Breast epithelium (tissue), 4 donors: ENCODE results near the gene ZNF106. TPM values are rescaled to one million over a fixed set of nuclear protein-coding genes. Genes with fewer than 3 reads are reported as not detected.

ENCODE experiments used
- DNase-seq, 2 donors: peaks; one replicate each; pipeline ENCODE4 v3.0.0-alpha.2; 2019; ENCODE audit warnings: low spot score in 2 of 2
- H3K27ac ChIP-seq, 2 donors: fragments of 200-600 bp; sonication (generic) in 1 of 2; one replicate each; pipeline ENCODE4 v1.5.1; 2016 to 2019; ENCODE audit warnings: mild to moderate bottlenecking in 1 of 2
- H3K27me3 ChIP-seq, 2 donors: fragments of 200-600 bp; sonication (generic) in 1 of 2; one replicate each; pipeline versions ENCODE4 v1.5.1 to v1.6.0; 2017 to 2019; ENCODE audit warnings: control low read depth in 1 of 2, mild to moderate bottlenecking in 1 of 2
- H3K36me3 ChIP-seq: fragments of 200-600 bp; one replicate; pipeline ENCODE4 v1.5.1; 2019
- H3K4me1 ChIP-seq, 2 donors: fragments of 200-600 bp; sonication (generic); one replicate each; pipeline ENCODE4 v1.5.1; 2016 to 2019; ENCODE audit warnings: control low read depth in 1 of 2
- H3K4me3 ChIP-seq, 3 donors: fragments of 200-600 bp; sonication (generic); 1 replicate in 2 of 3; 2 replicates in 1 of 3; pipeline ENCODE4 v1.5.1; 2016 to 2019; ENCODE audit warnings: mild to moderate bottlenecking in 3 of 3, moderate library complexity in 2 of 3
- H3K9me3 ChIP-seq, 2 donors: fragments of 200-600 bp; sonication (generic) in 1 of 2; one replicate each; pipeline ENCODE4 v1.5.1; 2016 to 2019; ENCODE audit warnings: control low read depth in 1 of 2
- POLR2A ChIP-seq: fragments of 450-650 bp; IDR thresholded peaks from one replicate; pipeline ENCODE4 v1.6.1; 2016; ENCODE audit warnings: antibody characterized with exemption, mild to moderate bottlenecking, moderate library complexity
- POLR2AphosphoS5 ChIP-seq, 3 donors: sonication (generic); formaldehyde crosslinking; IDR thresholded peaks; one replicate each; pipeline ENCODE4 v1.6.1; 2017; ENCODE audit warnings: antibody characterized with exemption in 3 of 3
- intact Hi-C: fragments of 100-400 bp; cut with DNase I; formaldehyde crosslinking; loops from one replicate; pipeline ENCODE4 v1.15.1; 2023; ENCODE audit warnings: low total_unique reads
- total RNA-seq, 3 donors: library from RNA; depleted of rRNA; stranded (reverse); fragments of >200 nt; gene quantifications; one replicate each; pipeline ENCODE4 v1.1.0, GENCODE V29; 2016
- TF ChIP-seq, protein P1 (sequence below), 3 donors: fragments of 450-650 bp; IDR thresholded peaks; one replicate each; pipeline ENCODE4 v1.5.1; 2016 to 2017; ENCODE audit warnings: antibody characterized with exemption in 3 of 3, mild to moderate bottlenecking in 3 of 3, moderate library complexity in 3 of 3

The ZNF106 gene
- total RNA-seq, 3 donors from 2014 or later = 59.6 to 151 (median 60.0) TPM

DNA sequence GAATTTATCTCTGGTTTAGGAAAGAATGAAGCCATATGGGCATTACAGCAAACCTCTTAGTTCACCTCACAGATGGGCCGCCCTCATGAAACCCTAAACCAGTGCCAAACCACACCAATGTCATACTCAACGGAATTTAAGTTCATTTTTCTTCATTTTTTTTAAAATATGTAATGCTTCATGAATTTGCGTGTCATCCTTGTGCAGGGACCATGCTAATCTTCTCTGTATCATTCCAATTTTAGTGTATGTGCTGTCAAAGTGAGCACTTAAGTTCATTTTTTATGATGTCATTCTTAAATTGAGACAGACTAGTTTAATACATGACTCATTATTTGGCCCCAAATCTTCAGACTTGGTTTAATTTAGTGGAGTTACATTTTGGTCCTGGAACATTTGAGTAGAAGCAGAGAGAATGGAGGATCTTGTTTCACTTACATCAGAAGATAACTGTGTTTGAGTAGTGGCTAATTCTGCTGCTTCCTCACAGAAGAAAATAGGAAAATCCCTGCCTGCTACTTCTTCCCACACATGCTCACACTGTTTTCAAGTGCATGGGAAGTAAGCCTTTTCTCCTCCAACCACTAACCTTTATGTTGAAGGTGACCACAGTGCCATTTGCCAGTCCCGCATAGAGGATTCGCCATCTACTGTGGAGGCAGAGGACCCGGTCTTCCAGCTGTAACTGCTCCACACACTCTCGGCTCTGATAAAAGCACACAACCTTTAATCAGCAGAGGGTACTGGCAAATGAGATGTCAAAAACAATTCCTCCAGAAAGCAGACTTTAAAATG is 63.3 kb downstream of the ZNF106 start:
- Histone ChIP-seq H3K36me3 (peaks cover 11% of the 10 kb centered on the region), H3K4me1 (no peaks in the 10 kb centered on the region), H3K27me3 (no peaks in the 10 kb centered on the region), H3K9me3 (no peaks in the 10 kb centered on the region), H3K27ac (peak overlapping the region in 1 of 2 donors; percentile 20), H3K4me3 (no peak overlapping the region)
- intact Hi-C loops = no loop called here
- TF ChIP-seq POLR2AphosphoS5 (IDR thresholded peaks at IDR 0.05) (no peak), POLR2A (no peak)
- TF ChIP-seq, protein P1, sequence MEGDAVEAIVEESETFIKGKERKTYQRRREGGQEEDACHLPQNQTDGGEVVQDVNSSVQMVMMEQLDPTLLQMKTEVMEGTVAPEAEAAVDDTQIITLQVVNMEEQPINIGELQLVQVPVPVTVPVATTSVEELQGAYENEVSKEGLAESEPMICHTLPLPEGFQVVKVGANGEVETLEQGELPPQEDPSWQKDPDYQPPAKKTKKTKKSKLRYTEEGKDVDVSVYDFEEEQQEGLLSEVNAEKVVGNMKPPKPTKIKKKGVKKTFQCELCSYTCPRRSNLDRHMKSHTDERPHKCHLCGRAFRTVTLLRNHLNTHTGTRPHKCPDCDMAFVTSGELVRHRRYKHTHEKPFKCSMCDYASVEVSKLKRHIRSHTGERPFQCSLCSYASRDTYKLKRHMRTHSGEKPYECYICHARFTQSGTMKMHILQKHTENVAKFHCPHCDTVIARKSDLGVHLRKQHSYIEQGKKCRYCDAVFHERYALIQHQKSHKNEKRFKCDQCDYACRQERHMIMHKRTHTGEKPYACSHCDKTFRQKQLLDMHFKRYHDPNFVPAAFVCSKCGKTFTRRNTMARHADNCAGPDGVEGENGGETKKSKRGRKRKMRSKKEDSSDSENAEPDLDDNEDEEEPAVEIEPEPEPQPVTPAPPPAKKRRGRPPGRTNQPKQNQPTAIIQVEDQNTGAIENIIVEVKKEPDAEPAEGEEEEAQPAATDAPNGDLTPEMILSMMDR (IDR thresholded peaks at IDR 0.05) = no peak
- no peak for DNase-seq

DNA sequence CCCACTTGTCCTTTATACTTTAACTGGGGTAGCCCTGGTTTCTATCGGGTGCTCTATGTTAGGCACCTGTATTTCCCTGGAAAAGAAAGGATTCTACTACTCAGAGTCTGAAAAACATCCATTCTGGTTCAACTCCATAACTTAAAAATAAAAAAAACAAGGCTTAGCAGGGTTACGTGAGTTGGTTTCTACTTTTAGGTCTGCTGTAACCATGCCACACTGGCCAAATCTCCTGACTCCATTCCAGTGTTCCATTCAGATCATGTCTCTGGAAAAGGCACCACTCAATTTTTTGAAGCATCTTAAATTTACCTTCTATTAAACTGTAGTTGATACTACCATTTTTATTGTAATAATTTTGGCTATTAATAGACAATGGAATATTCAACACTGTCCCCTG is 69.6 kb downstream of the ZNF106 start:
- H3K4me3 ChIP-seq = no peak overlapping the region
- no peaks in the 10 kb centered on the region for H3K9me3 ChIP-seq
- H3K4me1 ChIP-seq = no peaks in the 10 kb centered on the region
- intact Hi-C loops = no loop called here
- no peak overlapping the region for H3K27ac ChIP-seq
- H3K27me3 ChIP-seq = no peaks in the 10 kb centered on the region
- peaks cover 26% of the 10 kb centered on the region for H3K36me3 ChIP-seq
- DNase-seq = no peak
- TF ChIP-seq POLR2A (no peak), POLR2AphosphoS5 (IDR thresholded peaks at IDR 0.05) (no peak)
- TF ChIP-seq, protein P1 (IDR thresholded peaks at IDR 0.05) = no peak

DNA sequence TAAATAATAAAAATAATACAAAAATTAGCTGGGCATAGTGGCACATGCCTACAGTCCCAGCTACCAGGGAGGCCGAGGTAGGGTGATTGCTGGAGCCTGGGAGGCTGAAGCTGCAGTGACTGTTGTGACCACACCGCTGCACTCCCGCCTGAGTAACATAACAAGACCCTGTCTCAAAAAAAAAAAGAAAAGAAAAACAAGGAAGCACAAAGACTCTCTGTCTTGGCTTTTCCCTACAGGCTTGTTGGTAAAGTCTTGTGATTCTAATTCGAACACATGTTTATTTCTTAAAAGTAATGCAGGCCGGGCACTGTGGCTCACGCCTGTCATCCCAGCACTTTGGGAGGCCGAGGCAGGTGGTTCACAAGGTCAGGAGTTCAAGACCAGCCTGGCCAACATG is 71.6 kb downstream of the ZNF106 start:
- no peak overlapping the region for H3K4me3 ChIP-seq
- TF ChIP-seq, protein P1 (IDR thresholded peaks at IDR 0.05) = no peak
- TF ChIP-seq POLR2AphosphoS5 (IDR thresholded peaks at IDR 0.05) (no peak), POLR2A (no peak)
- intact Hi-C loops = no loop called here
- H3K4me1 ChIP-seq = no peaks in the 10 kb centered on the region
- no peaks in the 10 kb centered on the region for H3K9me3 ChIP-seq
- H3K36me3 ChIP-seq = peaks cover 26% of the 10 kb centered on the region
- H3K27ac ChIP-seq = no peak overlapping the region
- DNase-seq = no peak
- H3K27me3 ChIP-seq = no peaks in the 10 kb centered on the region

DNA sequence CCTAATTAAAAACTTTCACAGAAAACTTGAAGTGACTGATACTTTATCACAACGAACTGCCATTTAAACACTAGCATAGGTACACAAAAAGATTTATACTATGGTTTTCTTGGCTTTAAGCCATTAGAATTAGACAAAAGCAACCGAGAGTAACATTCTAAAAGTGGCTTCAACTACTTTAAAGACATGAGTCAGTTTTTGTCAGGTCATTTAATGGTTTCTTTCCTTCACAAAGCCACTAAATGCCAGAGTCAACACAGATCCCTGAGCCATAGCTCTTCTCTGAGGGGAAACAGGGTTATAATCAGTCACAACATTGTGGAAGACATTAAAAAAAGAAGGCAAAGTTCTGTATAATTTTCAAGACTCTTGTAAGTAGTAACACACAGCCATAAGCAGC is 77.0 kb downstream of the ZNF106 start:
- Histone ChIP-seq H3K4me3 (no peak overlapping the region), H3K27me3 (no peaks in the 10 kb centered on the region), H3K9me3 (no peaks in the 10 kb centered on the region), H3K27ac (no peak overlapping the region), H3K4me1 (no peaks in the 10 kb centered on the region), H3K36me3 (peaks cover 19% of the 10 kb centered on the region)
- no peak for DNase-seq
- TF ChIP-seq, protein P1 (IDR thresholded peaks at IDR 0.05) = no peak
- TF ChIP-seq POLR2A = no peak
- TF ChIP-seq POLR2AphosphoS5 (IDR thresholded peaks at IDR 0.05) = no peak
- intact Hi-C loops = no loop called here

DNA sequence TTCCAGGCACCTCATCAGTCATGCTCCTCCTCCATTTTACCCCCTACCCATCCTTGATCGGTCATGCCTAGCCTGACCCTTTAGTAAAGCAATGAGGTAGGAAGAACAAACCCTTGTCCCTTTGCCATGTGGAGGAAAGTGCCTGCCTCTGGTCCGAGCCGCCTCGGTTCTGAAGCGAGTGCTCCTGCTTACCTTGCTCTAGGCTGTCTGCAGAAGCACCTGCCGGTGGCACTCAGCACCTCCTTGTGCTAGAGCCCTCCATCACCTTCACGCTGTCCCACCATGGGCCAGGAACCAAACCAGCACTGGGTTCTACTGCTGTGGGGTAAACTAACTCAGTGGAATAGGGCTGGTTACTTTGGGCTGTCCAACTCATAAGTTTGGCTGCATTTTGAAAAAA is 79.1 kb downstream of the ZNF106 start:
- Histone ChIP-seq H3K27ac (no peak overlapping the region), H3K4me1 (no peaks in the 10 kb centered on the region), H3K27me3 (no peaks in the 10 kb centered on the region), H3K36me3 (peaks cover 11% of the 10 kb centered on the region), H3K9me3 (no peaks in the 10 kb centered on the region), H3K4me3 (no peak overlapping the region)
- DNase-seq = no peak
- no peak for TF ChIP-seq POLR2AphosphoS5 (IDR thresholded peaks at IDR 0.05)
- no peak for TF ChIP-seq POLR2A
- TF ChIP-seq, protein P1 (IDR thresholded peaks at IDR 0.05) = no peak
- intact Hi-C loops = no loop called here
